ENCODE measurements around the gene CISD1. TPM values are rescaled to one million over a fixed set of nuclear protein-coding genes. Genes with fewer than 3 reads are reported as not detected.

CISD1 gene
- total and polyA plus RNA-seq, 9 donors, result 10.6 to 35.7 (median 25.5) TPM

GRCh38 chr10:58328233-58328632 is 59.3 kb downstream of the CISD1 start:
- no peaks in the 10 kb centered on the region for H3K4me1 ChIP-seq (ENCODE audit: insufficient read depth)
- intact Hi-C loops (cut with DNase I), result no loop called here
- no peaks in the 10 kb centered on the region for H3K36me3 ChIP-seq
- no peaks in the 10 kb centered on the region for H3K27me3 ChIP-seq
- 96 to 100% (median 100%) methylated on average over 1 of the region's 1 CpG for WGBS, 3 donors
- no peak overlapping the region for H3K4me3 ChIP-seq
- TF ChIP-seq POLR2A (IDR thresholded peaks at IDR 0.05), result no peak
- no peak for TF ChIP-seq EP300 (IDR thresholded peaks at IDR 0.05)
- TF ChIP-seq, protein P1, sequence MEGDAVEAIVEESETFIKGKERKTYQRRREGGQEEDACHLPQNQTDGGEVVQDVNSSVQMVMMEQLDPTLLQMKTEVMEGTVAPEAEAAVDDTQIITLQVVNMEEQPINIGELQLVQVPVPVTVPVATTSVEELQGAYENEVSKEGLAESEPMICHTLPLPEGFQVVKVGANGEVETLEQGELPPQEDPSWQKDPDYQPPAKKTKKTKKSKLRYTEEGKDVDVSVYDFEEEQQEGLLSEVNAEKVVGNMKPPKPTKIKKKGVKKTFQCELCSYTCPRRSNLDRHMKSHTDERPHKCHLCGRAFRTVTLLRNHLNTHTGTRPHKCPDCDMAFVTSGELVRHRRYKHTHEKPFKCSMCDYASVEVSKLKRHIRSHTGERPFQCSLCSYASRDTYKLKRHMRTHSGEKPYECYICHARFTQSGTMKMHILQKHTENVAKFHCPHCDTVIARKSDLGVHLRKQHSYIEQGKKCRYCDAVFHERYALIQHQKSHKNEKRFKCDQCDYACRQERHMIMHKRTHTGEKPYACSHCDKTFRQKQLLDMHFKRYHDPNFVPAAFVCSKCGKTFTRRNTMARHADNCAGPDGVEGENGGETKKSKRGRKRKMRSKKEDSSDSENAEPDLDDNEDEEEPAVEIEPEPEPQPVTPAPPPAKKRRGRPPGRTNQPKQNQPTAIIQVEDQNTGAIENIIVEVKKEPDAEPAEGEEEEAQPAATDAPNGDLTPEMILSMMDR (IDR thresholded peaks at IDR 0.05), result no peak
- no peaks in the 10 kb centered on the region for H3K9me3 ChIP-seq
- DNase-seq, result no peak
- H3K27ac ChIP-seq, result no peak overlapping the region

- H3K9me3 ChIP-seq, result no peaks in the 10 kb centered on the region
- WGBS, 3 donors, result 90 to 96% (median 94%) methylated on average over 1 of the region's 1 CpG
- TF ChIP-seq EP300 (IDR thresholded peaks at IDR 0.05) (no peak), POLR2A (IDR thresholded peaks at IDR 0.05) (no peak)
- TF ChIP-seq, protein P1 (IDR thresholded peaks at IDR 0.05), result no peak
- H3K4me3 ChIP-seq, result no peak overlapping the region
- intact Hi-C loops (cut with DNase I), result no loop called here
- no peak for DNase-seq
- no peak overlapping the region for H3K27ac ChIP-seq
- no peaks in the 10 kb centered on the region for H3K36me3 ChIP-seq
- no peaks in the 10 kb centered on the region for H3K27me3 ChIP-seq
- no peaks in the 10 kb centered on the region for H3K4me1 ChIP-seq (ENCODE audit: insufficient read depth)
Measured at GRCh38 chr10:58330431-58330830, 61.5 kb downstream of the CISD1 start.

GRCh38 chr10:58331646-58332045 is 62.7 kb downstream of the CISD1 start:
- intact Hi-C loops (cut with DNase I), result no loop called here

DNA sequence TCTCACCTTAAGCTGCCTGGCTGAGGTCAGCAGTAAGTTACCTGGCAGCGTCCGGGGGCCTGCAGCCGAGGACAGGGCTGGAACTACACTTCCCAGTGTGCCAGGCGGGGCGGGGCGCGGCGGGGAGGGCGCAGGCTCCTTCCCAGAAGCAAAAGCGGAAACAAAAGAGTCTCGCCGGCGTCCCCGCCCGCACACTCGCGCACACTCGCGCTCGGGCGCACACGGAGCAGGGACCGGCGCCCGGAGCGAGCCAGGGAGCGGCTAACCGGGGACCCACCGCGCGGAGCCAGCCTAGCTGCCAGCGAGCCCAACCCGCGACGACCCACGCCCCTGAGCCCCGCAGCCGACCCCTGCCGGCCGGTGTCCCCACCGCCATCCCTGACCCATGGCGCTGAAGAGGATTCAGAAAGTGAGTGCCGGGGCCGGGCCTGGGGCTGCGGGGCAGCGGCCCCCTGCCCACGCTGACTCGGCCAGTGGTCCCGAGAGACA is 65.9 kb downstream of the CISD1 start, which contains the start of gene UBE2D1:
TSS of gene UBE2D1 (plus strand) at position 190 of the 489 bp plus-strand sequence. CDS start at position 386, 196 bp downstream.
- H3K36me3 ChIP-seq, result no peaks in the 10 kb centered on the region
- DNase-seq, result peak; percentile 85 to 91 (median 88)
- H3K4me3 ChIP-seq, result peak within 1 kb of the TSS; percentile 96
- intact Hi-C loops (cut with DNase I), result no loop called here
- no peaks in the 10 kb centered on the region for H3K27me3 ChIP-seq
- WGBS, 3 donors, result 0 to 2% (median 1%) methylated on average over 48 to 49 of the region's 49 CpGs
- no peaks in the 10 kb centered on the region for H3K9me3 ChIP-seq
- TF ChIP-seq EP300 (IDR thresholded peaks at IDR 0.05), result no peak
- peak; percentile 83 for TF ChIP-seq POLR2A (IDR thresholded peaks at IDR 0.05)
- TF ChIP-seq, protein P1 (IDR thresholded peaks at IDR 0.05), result no peak
- H3K27ac ChIP-seq, result peak within 1 kb of the TSS; percentile 49 to 61
- H3K4me1 ChIP-seq (ENCODE audit: insufficient read depth), result no peaks in the 10 kb centered on the region

More at GRCh38 chr10:58331646-58332045, 62.7 kb downstream of the CISD1 start:
- DNase-seq, result no peak
- Histone ChIP-seq H3K4me1 (ENCODE audit: insufficient read depth) (no peaks in the 10 kb centered on the region), H3K27ac (no peak overlapping the region), H3K9me3 (no peaks in the 10 kb centered on the region), H3K27me3 (no peaks in the 10 kb centered on the region), H3K36me3 (no peaks in the 10 kb centered on the region), H3K4me3 (no peak overlapping the region)
- 78 to 91% (median 89%) methylated on average over 2 of the region's 2 CpGs for WGBS, 3 donors
- TF ChIP-seq, protein P1 (IDR thresholded peaks at IDR 0.05), result no peak
- TF ChIP-seq EP300 (IDR thresholded peaks at IDR 0.05), result no peak
- TF ChIP-seq POLR2A (IDR thresholded peaks at IDR 0.05), result no peak
